GM12891 (cell line): Measurements from ENCODE around the gene RELT.

Experiments used
- PAX5 ChIP-seq: IDR thresholded peaks from 2 replicates; pipeline ENCODE4 v1.6.1; 2011; ENCODE audit warnings: low read length, moderate library complexity, mild to moderate bottlenecking; ENCODE audit not compliant: insufficient read depth, severe bottlenecking
- POLR2A ChIP-seq: IDR thresholded peaks from 2 replicates; pipeline ENCODE4 v1.6.1; 2011; ENCODE audit warnings: low read depth, low read length, control low read depth
- POLR2AphosphoS5 ChIP-seq: IDR thresholded peaks from 2 replicates; pipeline ENCODE4 v1.6.1; 2011; ENCODE audit warnings: low read depth, low read length, control low read depth
- TAF1 ChIP-seq: IDR thresholded peaks from 2 replicates; pipeline ENCODE4 v1.6.1; 2011; ENCODE audit warnings: low read depth, low read length, control low read depth

DNA sequence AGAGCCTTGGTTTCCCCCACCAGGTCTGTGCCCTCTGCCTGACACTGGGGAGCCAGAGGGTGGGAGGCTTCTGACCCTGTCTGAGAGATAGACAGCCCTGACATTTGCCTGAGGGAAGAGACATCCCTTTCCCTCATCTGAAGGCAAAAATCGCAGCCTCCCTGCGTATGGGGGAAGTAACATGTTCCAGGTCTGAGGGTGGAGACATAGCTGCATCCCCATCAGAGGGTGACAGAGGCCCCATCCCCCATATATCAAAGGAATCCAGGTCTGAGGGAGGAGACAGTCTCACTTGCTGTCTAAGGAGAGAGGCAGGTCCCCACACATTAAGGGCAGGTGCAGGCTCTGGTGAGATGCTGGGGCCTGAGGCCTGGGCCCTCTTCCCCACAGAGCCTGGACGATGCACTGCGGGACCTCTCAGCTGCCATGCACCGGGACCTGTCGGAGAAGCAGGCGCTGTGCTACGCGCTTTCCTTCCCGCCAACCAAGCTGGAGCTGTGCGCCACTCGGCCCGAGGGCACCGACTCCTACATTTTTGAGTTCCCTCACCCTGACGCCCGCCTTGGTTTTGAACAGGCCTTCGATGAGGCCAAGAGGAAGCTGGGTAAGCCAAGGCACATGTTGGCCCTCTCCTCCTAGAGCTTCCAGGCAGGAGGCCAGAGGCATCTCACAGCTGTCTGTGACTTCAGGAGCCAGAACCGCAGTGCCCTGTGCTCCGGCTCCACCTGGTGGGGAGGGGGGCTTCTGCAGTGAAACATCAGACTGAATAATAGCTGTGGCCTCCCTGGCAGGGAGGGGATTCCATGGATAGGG lies 16.1 kb upstream of the RELT start:
- TF ChIP-seq POLR2A (no peak), TAF1 (no peak), POLR2AphosphoS5 (no peak), PAX5 (no peak)
